H1 (cell line): ENCODE data around the gene MRI1. TPM values are rescaled to one million over a fixed set of nuclear protein-coding genes. Genes with fewer than 3 reads are reported as not detected.

Source experiments
- CHD7 ChIP-seq: fragments of 300-600 bp; sonication (generic); IDR thresholded peaks from 2 replicates; pipeline ENCODE4 v1.7.1; 2012; ENCODE audit warnings: low read length, moderate library complexity, mild to moderate bottlenecking, inconsistent platforms; ENCODE audit not compliant: insufficient replicate concordance
- E2F6 ChIP-seq: IDR thresholded peaks from 2 replicates; pipeline ENCODE4 v1.6.1; 2012; ENCODE audit warnings: inconsistent platforms
- NRF1 ChIP-seq: IDR thresholded peaks from 2 replicates; pipeline ENCODE4 v1.6.1; 2011; ENCODE audit warnings: mild to moderate bottlenecking, low read depth, low read length, improper control_type of control experiment
- SAP30 ChIP-seq: fragments of 300-600 bp; sonication (generic); IDR thresholded peaks from 2 replicates; pipeline ENCODE4 v1.7.1; 2012; ENCODE audit warnings: low read length, moderate library complexity, mild to moderate bottlenecking, inconsistent platforms; ENCODE audit not compliant: insufficient read depth, insufficient replicate concordance
- SUZ12 ChIP-seq: fragments of 200-600 bp; sonication (generic); IDR thresholded peaks from 2 replicates; pipeline ENCODE4 v1.6.1; 2012; ENCODE audit warnings: mild to moderate bottlenecking, inconsistent platforms, low read length, moderate library complexity, mixed read lengths
- polyA plus RNA-seq, 7 experiments: library from polyadenylated mRNA; depleted of rRNA in 3 of 7; stranded (reverse) in 5 of 7; unstranded in 2 of 7; fragments of >200 nt in 5 of 7; fragments of 200-250 nt in 2 of 7; gene quantifications; 1 replicate in 5 of 7; 2 replicates in 1 of 7; 4 replicates in 1 of 7; pipeline versions ENCODE4 v1.2.1 to v1.2.3, GENCODE V29; 2011 to 2013; ENCODE audit warnings: missing spikeins in 2 of 7, mixed read lengths in 2 of 7
- total RNA-seq: library from RNA; stranded (reverse); fragmentation: NEBNext Ultra II Directional; extraction: Animal tissue kit (Norgen Biotek cat#: 25700); gene quantifications from 2 replicates; pipeline ENCODE4 v1.2.1, GENCODE V29; 2021

MRI1 gene
- total and polyA plus RNA-seq, 2 of the 8 experiments (the other 6 are each of a cell fraction or from before 2014, with no cell fraction given): 24.5 to 29.5 TPM

- TF ChIP-seq CHD7: no peak
- no peak for TF ChIP-seq SUZ12
- TF ChIP-seq SAP30: no peak
- no peak for TF ChIP-seq NRF1
- TF ChIP-seq E2F6: no peak
These were observed 58.9 kb downstream of the MRI1 start (continued) for GRCh38 chr19:13823256-13823655.
